Neural cell (in vitro differentiated cells): ENCODE measurements around the gene PLXNC1.

Experiments used
- CTCF ChIP-seq: fragments of 450-650 bp; IDR thresholded peaks from 2 replicates; pipeline ENCODE4 v1.5.1; 2014; ENCODE audit warnings: antibody characterized with exemption, mild to moderate bottlenecking, moderate library complexity; ENCODE audit not compliant: poor library complexity, severe bottlenecking
- EZH2 ChIP-seq: fragments of 200-600, 300-800 bp; shearing (Covaris generic), sonication (generic); IDR thresholded peaks from 2 replicates; pipeline ENCODE4 v1.6.1; 2014; ENCODE audit warnings: antibody characterized with exemption, low read length, borderline replicate concordance, mild to moderate bottlenecking; ENCODE audit not compliant: insufficient read depth, poor library complexity, severe bottlenecking

- no peak for TF ChIP-seq CTCF
- TF ChIP-seq EZH2, result no peak
These were observed 138.9 kb downstream of the PLXNC1 start for GRCh38 chr12:94287245-94287628.
